Neural progenitor cell (in vitro differentiated cells): ENCODE measurements around the gene SKA1.

Source experiments
- EZH2 ChIP-seq: fragments of 200-600 bp; sonication (generic); IDR thresholded peaks from 2 replicates; pipeline ENCODE4 v1.6.1; 2017; ENCODE audit warnings: antibody characterized with exemption, mild to moderate bottlenecking, moderate library complexity
- TF ChIP-seq, protein P1 (sequence below): fragments of 200-600 bp; sonication (generic); IDR thresholded peaks from 2 replicates; pipeline ENCODE4 v1.5.1; 2017; ENCODE audit warnings: antibody characterized with exemption, mild to moderate bottlenecking

DNA sequence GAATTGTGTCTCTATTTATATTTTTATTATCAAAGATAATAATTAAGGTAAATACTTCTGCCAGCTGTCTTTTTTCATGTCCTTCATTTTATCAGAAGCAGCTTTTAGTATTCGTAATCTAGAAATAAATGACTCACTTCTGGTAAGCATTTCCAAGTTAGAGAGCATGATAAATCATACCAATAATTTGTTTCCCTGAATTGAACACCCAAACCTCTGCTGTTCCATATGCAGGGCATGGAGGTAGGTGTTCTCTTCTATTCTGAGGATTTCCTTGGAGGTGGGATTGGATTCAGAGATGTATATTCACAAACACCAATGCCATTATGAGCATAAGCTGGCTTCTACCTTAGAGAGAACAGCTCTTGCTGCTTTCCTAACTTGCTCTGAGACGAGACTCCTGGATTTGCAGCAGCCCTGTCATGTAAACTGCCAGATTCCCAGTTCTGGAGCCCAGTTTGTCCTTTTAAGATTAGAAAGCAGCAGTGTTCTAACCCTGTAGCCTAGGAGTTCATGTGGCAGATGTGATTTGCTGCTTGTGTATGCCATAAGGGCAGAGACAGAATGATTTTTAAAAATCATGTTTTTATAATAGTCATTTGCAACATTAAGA lies 47.5 kb downstream of the SKA1 start:
- TF ChIP-seq, protein P1, sequence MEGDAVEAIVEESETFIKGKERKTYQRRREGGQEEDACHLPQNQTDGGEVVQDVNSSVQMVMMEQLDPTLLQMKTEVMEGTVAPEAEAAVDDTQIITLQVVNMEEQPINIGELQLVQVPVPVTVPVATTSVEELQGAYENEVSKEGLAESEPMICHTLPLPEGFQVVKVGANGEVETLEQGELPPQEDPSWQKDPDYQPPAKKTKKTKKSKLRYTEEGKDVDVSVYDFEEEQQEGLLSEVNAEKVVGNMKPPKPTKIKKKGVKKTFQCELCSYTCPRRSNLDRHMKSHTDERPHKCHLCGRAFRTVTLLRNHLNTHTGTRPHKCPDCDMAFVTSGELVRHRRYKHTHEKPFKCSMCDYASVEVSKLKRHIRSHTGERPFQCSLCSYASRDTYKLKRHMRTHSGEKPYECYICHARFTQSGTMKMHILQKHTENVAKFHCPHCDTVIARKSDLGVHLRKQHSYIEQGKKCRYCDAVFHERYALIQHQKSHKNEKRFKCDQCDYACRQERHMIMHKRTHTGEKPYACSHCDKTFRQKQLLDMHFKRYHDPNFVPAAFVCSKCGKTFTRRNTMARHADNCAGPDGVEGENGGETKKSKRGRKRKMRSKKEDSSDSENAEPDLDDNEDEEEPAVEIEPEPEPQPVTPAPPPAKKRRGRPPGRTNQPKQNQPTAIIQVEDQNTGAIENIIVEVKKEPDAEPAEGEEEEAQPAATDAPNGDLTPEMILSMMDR, result no peak
- TF ChIP-seq EZH2, result no peak
